Activated gamma-delta T cell treated with anti-CD3 and anti-CD28 coated beads, Interleukin-2, amount 50 U/mL, for 16 hours (primary cell): ENCODE data around the gene TMEM252.

Experiments used
- DNase-seq: peaks from one replicate; pipeline ENCODE4 v3.0.0-alpha.2; 2020; ENCODE audit warnings: low read depth

The TMEM252 gene

DNA sequence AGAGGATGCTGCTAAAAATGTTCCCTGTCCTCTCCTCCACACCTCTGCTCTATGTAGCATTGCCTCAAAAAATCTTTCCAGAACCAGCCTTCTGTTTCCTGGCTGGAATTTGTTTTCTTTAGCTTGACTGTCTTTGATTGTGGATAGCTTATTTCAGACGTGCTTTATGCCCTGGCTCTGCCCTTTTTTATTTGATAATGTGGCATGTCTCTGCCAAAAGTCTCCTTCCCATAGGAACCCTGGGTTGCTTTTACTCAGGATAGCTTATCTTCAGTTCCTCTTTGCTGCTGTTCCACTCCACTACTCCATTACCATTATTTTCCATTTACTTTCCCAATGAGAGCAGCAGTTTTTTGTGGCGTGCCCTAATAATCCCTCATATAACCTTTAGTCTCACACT lies 885 bp upstream of the TMEM252 start:
- DNase-seq = no peak

DNA sequence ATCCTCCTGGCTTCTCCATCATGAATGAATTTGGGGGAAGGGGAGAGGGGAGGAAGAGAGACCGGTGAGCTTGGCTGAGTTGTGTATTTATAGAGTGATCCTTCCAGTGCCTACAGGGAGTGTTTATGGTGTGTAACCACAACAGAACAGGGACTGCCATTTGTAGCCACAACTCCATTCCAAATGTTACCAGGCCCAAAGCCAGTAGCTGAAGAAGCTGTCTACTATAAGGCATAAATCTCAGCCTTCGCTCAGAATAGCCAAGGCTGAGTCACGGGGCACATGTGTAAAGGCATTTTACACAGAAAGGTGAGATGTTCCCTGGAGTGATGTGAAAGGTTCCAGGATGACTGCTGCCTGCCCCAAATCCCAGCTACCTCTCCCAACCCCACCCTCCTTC lies 2.5 kb downstream of the TMEM252 start:
- no peak for DNase-seq

DNA sequence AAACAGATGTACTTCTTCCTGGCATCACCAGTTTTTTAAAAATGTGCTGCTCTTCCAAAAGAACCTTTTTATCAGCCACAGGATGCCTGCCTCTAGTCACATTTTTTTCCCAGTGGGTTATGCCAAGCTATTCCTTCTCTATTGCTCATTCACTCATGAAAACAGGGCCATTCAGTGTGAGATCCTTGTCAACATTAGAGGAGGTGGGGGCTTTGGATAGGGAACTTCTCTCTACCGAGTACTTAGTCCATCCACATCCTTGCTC lies 3.1 kb downstream of the TMEM252 start:
- DNase-seq = no peak

DNA sequence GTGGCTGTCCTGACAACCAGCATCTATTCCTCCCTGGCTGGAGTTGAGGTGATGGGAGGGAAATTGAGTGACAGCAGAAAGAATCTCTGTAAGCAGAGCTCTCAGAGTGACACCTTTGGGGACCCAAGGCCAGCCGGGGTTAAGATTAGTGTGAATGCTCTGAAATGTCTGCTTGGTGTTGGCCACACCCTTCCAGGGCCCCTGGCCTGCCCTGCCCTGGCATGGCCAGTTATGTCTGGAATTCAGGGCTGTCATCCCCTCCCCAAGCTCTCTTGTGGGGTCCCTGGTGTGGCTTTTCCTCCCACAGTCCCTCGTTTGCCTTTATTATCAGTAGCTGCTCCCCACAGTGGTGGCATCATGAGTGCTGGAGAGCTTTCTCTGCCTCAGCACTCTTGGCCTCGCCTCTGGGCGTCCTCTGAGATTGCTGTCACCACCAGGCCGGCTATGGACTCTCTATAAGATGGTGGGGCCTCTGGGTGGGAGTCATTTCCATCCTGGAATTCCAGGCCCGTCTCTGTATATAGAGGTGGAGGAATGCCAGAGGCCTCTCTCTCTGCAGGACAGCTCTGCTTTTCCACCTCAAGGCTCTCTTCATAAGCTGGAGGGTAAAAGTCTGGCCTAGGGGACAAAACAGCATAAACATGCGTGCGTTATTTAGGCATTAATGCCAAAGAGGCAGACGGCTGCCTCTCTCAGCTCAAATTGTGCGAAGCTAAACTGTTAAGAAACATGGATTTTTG lies 3.6 kb downstream of the TMEM252 start:
- DNase-seq = no peak

DNA sequence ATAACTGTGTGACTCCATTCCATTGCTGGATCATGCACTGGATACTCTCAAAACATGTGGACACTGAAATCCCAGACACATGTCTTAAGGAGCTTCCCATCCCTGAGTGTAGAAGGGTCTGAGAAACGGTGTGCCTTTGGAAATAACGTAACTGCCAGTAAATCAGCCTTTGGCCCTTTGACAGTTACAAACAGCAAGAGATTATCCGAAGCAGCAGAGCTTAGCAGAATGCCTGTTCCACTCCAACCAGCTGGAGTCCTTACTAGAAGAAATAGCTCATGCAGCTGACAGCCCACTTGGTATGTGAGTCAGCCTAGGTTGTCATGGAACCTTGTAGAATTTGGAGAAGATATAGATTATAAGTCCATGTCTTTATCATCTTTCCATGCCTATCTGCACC lies 7.0 kb downstream of the TMEM252 start:
- DNase-seq = no peak

DNA sequence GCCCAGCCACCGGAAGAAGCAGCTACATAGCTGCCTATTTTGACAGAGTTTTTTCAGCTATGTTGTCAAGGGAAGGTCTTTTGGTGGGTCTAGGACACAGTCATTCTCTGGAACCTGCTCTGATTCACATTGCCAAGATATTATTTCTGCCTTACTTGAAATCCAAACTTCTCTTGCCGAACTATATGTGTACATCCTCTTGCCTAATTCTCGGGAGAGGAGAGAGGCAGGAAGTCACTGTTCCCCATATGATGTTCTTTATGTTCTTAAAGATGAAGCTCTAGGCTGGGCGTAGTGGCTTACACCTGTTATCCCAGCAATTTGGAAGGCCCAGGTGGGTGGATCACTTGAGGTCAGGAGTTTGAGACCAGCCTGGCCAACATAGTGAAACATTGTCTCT lies 8.6 kb downstream of the TMEM252 start:
- DNase-seq = no peak

DNA sequence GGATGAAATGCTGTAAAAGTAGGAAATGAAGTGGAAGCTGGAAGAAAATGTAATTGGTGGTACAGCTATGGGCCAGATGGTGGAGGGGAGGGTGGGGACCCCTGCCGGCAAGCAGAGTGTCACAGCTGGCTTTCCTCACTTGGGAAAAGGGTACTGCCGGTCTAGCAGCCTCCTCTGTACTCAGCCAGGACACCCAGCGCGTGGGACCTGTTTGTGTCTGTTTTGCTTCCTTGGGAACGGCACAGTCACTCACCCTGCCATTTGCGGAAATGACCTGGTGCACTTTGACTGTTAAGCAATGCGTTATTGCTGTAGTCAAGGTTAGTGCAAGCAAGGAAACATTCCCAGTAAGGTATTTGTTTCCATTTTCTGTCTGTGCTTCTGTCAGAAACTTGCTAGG lies 10.1 kb downstream of the TMEM252 start:
- no peak for DNase-seq

DNA sequence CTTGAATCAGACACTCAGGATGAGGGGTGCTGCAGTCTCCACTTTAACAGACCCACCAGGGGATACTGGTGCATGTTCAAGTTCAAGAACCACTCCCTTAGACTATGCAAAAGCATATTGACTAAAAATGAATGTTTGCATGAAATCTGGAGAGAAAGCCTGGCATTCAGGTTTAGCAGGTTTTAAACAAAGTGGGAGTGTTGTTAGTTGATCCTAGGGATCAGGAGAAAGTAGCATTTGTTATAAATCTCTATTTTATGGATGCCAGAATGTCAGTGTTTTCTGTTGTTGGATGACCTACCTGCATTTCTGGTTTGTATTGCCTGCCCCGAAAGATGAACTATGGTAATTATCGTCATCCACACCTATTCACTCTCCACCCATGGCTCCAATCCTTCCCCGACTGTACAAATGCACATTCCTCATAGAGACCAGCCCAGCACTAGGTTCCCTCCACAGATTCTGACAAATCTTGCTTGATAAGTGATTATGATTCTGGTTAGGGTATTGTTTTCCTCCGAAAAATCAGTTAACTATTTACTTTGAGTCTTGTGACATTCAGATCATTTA lies 17.2 kb downstream of the TMEM252 start:
- DNase-seq = no peak

DNA sequence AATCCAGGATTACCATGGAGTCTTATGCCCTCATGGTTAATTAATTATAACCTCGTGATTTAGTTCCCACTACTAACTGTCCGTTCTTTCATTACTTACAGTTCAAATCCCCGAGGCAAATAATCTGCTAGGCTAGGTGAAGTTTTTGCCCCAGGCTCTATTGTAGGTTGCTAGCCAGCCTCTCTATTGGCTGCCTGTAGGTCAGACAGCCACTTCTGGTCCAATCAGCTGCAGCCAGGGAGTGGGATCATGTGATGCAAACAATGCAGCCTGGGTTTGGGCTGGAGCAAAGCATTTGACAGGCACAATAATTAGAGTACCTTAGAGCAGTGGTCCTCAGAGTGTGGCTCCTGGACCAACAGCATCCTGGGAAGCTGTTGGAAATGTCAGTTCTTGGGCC lies 17.7 kb downstream of the TMEM252 start:
- DNase-seq = no peak

DNA sequence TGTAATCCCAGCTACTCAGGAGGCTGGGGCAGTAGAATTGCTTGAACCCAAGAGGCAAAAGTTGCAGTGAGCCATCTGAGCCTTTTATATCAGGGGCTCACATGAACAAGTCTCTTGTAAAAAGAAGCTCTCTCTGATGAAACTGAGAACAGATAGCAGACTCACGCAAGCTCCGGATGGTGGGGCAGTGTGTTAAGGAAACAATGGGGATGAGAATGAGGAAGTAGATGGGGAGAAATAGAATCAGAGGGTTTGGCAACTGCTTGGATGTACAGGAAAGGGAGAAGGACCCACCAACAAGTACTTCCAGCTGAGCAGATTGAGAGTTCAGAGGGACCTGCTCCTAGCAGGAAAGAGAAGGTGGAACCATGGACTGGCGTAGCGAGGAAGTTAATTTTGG lies 18.6 kb downstream of the TMEM252 start:
- DNase-seq = no peak

DNA sequence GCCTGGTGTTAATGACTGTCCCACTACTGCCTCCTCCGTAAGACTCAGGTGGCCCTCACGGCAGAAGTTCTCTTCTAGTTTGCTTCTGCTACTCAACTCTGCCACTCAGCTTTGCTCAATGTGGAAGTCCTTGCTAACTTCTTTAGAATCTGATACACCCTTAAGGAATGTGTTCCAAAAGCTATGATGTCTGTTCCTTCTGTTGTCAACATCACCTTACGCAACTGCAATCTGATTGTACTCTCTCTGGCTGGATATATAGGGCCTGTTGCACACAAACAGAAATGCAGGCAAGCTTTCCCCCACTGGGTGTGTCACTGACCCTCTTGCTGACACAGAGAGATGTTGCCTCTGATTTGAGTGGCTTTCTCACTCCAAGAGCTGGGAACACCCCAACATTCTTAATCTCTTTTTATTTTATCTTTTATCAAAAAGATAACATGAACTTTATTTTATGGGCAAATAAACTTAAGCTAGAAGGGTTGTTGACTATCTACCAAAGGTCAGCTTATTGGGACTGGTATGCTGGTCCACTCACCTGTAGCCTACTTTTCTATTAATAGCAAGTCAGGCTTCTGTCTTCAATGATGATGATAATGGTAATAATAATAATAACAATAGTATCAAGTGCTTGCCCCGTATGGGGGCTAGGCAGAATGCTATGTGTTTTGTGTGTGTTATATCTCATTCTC lies 25.2 kb downstream of the TMEM252 start:
- DNase-seq = no peak

DNA sequence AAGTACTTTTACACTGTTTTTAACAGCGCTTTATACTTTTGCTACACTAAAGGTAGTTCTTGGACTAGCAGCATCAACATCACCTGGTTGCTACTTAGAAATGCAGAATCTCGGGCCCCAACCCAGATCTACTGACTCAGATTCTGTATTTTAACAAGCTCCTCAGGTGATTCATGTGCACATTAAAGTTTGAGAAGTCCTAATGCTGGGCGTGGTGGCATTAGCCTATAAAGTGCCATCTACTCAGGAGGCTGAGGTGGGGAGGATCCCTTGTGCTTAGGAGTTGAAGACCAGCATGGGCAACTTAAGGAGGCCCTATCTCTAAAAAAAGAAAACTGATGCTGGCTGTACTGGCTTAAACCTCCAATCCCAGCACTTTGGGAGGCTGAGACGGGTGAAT lies 26.7 kb downstream of the TMEM252 start:
- no peak for DNase-seq

DNA sequence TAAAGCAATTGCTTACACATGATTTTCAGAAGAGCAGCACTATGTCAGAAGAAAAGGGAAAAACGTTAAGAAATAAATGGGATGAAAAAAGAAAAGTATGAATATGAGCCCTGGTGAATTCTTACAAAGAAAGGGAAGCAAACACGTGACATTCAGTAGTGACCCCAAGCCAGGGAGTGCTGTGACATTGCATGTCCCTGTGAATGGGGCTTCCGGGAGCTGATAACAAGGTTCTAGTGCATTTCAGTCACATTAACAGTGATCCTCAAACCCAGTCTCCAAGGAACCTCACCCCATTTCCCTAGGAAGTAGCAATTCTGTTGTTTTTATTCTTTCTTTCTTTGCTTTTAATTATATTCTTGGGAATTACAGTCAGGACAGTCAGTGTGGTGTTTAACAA lies 27.3 kb downstream of the TMEM252 start:
- DNase-seq = no peak

DNA sequence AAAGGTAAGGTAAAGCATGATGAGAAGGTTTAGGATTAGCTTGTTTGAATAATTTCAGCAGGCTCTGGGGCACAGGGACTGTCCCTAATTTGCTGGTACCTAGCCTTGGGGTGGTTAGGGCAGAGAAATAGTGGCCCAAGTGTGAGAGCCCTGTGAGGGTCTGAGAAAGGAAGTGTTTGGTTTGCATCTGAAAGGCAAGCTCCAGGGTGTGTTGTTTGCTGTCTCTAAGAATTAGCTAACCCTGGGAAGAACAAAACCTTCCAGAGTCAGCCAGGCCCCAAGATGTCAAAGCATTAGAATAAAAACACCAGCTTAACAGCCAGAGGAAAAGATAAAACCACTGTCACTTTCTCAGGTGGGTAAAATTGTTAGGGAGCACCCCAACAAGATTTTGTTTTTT lies 31.0 kb downstream of the TMEM252 start:
- DNase-seq = no peak

DNA sequence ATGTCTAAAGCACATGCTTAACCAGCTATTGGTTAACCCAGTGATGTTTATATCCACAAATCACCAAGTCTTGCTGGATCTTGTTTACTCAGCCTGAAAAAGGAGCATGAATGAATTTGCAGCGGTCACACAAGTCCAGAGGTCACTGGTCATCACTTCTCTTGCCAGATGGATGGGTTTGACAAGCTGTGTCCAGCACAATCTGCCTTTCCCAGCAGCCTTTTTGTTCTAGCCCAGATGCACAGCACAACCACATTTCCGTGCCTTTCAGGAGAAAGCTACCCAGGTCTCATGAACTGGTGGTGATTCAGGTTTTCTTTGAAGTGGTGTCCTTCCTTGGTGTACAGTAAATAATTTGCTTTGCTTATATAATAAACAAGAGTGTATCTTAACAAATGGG lies 32.1 kb downstream of the TMEM252 start:
- DNase-seq = no peak

DNA sequence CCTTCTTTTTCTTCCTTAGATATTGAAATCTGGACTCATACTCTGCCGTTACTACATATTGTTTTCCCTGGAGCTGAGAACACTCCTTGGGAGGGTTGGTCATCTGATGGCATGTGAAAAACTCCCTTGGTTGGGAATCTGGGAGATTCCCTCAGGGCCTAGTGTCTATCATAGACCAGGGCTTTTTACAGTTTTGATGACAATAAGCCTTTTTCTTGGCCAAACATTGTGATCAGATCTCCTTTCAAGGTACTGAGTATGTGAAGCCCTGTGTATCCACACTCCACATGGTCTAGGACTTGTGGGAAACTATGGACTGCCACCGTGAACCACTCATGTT lies 32.9 kb downstream of the TMEM252 start:
- DNase-seq = no peak

DNA sequence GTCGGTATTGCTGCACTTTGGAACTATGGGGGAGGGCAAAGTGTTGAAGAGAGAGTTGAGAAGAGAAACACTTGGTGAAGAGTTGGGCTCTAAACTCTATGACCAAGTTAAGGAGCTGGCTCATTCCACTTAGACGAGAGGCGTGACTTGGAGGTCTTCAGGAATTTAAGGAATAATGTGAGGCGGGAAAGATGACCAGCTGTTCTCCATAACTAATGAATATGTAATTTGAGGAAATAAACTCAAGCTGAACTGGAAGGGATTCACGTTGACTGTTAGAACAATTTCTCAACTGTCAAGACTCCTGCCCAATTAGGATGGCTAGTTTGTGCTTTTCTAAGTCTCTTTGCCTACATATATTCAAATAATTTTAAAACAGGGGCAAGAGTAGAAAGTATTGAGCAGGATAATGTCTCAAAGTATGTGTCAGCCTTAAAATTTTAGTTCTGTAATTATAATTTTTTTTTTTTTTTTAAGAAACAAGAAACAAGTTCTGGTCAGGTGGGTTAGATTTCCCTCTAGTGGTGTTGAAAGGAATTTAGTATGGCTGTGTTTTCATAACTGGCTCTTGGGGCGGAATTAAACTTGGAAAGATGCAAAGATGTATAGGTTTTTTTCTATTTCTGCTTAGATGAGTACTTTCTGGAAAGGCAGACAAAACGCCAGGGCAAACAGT lies 33.4 kb downstream of the TMEM252 start:
- no peak for DNase-seq

DNA sequence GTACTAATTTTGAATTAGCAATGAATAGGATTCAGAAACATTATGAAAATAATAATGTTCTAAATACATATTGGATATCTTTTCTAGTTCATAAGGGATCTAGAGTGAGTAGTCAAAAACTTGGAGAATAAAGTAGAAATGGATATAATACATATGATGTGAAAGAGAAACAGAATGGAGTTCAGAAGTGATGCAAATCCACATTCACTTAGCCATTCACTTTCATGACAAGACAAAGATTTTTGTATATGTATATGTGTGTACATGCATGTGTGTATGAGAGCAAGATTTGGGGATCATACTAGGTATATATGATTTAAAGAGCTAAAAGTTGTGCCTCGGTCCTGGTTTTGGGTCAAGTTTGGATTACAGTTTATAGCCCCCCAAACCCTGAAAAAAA lies 34.1 kb downstream of the TMEM252 start:
- DNase-seq = no peak

DNA sequence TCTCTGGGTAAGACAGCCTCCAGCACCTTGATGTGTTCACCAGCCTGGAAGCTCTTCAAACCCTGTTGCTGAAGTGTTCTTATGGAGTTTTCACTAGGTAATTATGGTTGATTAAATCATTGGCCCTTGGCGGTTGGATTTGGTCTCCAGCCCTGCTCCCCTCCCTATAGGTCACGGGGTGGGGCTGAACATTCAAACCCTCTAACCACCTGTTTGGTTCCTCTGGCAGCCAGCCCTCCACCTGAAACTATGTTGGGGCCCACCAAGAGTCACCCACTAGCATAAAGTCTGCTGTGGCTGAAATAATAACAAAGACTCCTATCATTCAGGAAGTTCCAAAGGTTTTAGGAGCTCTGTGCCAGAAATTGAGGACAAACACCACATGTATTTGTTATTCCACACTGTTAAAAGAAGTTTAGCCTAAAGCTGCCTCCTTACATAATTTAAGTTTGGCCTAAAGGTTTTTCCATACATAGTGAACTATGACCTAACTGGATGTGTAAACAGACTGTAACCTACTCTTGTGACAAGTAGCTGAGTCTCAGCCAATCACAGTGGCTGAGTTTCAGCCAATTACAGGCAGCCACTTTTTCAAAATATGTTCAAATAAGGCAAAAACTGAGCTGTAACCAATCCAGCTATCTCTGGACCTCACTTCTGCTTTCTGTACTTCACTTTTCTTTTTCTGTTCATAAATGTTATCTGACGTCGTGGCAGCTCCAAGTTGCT lies 34.8 kb downstream of the TMEM252 start:
- no peak for DNase-seq

DNA sequence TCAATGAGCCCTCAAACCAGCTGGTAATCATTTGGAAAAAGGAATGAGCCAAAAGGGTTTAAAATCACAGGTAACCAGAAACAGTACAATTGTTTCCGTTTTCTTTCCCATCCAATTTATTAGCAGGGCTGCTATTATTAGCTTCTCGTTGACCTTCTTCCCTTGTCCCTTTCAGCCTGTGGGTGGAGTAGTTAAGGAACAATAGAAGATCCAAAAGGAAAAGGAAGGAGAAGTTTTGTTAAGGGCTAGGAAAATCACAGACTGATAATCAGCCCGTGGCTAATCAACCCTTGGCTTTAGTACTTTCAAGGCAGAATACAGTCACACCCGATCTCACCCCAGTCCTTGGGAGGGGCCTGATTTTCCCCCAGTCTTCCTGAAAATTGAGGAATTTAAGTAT lies 38.4 kb downstream of the TMEM252 start:
- DNase-seq = no peak

DNA sequence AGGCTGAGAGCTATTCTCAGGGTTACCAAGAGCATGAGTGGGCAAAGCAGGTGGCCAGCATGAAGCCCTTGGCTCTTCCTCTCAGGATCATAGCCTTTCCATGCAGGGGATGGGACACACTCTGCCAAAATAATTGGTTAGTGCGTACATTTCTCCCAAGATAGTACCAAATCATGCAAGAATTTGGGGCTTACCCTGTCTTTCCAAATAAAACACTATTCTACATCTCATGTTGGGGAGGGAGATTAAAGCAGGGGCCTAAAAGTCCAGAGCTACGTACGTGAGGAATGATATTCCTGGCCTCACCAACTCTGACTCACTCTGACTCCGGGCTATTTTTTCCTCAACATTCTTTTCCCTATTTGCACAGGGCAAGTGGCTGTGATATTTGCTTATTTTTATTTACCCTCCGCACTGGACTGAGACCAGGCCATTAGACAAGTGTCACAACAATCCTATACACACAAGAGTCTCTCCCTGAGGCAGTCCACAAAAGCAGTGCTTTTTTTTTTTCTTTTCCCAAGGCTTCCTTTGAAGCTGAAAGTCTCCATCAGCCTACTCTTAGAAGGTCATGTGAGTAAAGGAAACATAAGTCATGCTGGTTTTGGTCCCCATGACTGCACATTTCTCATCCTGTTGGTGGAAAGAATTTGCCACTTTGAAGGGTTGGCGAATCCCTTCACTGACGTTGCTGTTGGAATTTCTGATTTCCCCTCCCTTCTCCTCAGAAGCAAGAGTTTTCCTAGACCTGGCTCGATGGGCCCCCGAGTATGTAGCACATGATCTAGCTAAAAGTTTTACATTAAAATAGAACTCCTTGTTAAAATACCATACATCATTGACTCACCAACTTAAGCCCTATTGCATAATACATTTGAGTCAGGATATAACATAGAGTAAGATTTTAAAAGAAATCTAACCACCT lies 40.0 kb downstream of the TMEM252 start:
- DNase-seq = no peak

DNA sequence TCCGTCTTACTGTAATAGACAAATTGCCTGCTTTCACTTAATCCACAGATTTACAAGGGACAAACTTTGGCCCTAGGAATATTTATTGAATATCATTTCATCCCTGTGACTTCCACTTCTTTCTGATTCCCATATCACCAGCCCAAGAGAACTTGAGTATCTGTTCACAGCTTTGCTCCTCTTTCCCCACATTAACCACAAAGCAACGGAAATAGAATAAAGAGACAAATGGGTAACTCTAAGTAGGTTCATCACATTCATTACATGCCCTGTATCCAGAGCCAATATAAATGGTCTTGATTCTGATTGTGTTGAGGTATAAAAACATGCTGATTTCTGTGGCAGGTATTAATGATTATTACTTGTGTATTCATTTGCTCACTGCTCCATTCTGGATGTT lies 41.9 kb downstream of the TMEM252 start:
- DNase-seq = no peak
